Epithelial cell of prostate (primary cell): ENCODE data around the gene FRMPD2.
"Not testable (repeated sequence)": the region's sequence is repeated elsewhere in the genome, so short reads cannot be mapped to it uniquely, and the experiment has no call there.

Source experiments
- DNase-seq: peaks from one replicate; pipeline ENCODE4 v3.0.0-alpha.2; 2011; ENCODE audit warnings: low read depth, low spot score
- H3K27ac ChIP-seq: fragments of 450-650 bp; 2 replicates; pipeline ENCODE4 v1.5.1; 2017; ENCODE audit warnings: mild to moderate bottlenecking

Gene FRMPD2

GRCh38 chr10:48160163-48160562 is 114.3 kb downstream of the FRMPD2 start:
- H3K27ac ChIP-seq, DNase-seq: not testable (repeated sequence)

- H3K27ac ChIP-seq, DNase-seq: not testable (repeated sequence)
These were observed 120.0 kb downstream of the FRMPD2 start for GRCh38 chr10:48154211-48155140.

- DNase-seq, H3K27ac ChIP-seq: not testable (repeated sequence)
These were observed 126.9 kb downstream of the FRMPD2 start for GRCh38 chr10:48147643-48148042.

- DNase-seq, H3K27ac ChIP-seq: not testable (repeated sequence)
These were observed 130.5 kb downstream of the FRMPD2 start for GRCh38 chr10:48143721-48144642.

- not testable (repeated sequence) for H3K27ac ChIP-seq, DNase-seq
These were observed 133.5 kb downstream of the FRMPD2 start for GRCh38 chr10:48140949-48141348.

GRCh38 chr10:48139953-48140850 is 134.3 kb downstream of the FRMPD2 start:
- not testable (repeated sequence) for H3K27ac ChIP-seq, DNase-seq

GRCh38 chr10:48128954-48129353 is 145.5 kb downstream of the FRMPD2 start:
- H3K27ac ChIP-seq, result not testable (repeated sequence)

GRCh38 chr10:48126251-48126650 is 148.2 kb downstream of the FRMPD2 start:
- not testable (repeated sequence) for DNase-seq, H3K27ac ChIP-seq

More at GRCh38 chr10:48128954-48129353, 145.5 kb downstream of the FRMPD2 start:
- not testable (repeated sequence) for DNase-seq

- not testable (repeated sequence) for DNase-seq, H3K27ac ChIP-seq
These were observed 148.9 kb downstream of the FRMPD2 start for GRCh38 chr10:48125631-48126030.

- not testable (repeated sequence) for DNase-seq, H3K27ac ChIP-seq
These were observed 151.9 kb downstream of the FRMPD2 start for GRCh38 chr10:48122618-48123017.

GRCh38 chr10:48110277-48110676 is 164.2 kb downstream of the FRMPD2 start:
- H3K27ac ChIP-seq, DNase-seq: not testable (repeated sequence)
